Natural killer cell (primary cell): Measurements from ENCODE around the gene BNIPL. TPM values are rescaled to one million over a fixed set of nuclear protein-coding genes. Genes with fewer than 3 reads are reported as not detected.

Experiments used
- ATAC-seq, 3 donors: fragments of 150-1000 bp in 2 of 3; fragments of 200-7000 bp in 1 of 3; cut with Tn5 transposase; 1 replicate in 1 of 3; 2 replicates in 2 of 3; pipeline ENCODE4 v1.10.0; 2021; ENCODE audit warnings: mild to moderate bottlenecking in 2 of 3, moderate library complexity in 2 of 3
- DNase-seq, 2 donors: peaks; one replicate each; pipeline versions ENCODE4 v3.0.0 to v3.0.0-alpha.2; 2013 to 2021; ENCODE audit warnings: mixed read lengths in 1 of 2
- H3K27ac ChIP-seq: one replicate; pipeline ENCODE4 v1.5.1; 2013; ENCODE audit warnings: mild to moderate bottlenecking, low read length
- H3K27me3 ChIP-seq: one replicate; pipeline ENCODE4 v1.6.1; 2013; ENCODE audit warnings: low read length; ENCODE audit not compliant: control insufficient read depth, insufficient read depth
- H3K36me3 ChIP-seq: one replicate; pipeline ENCODE4 v1.6.1; 2013; ENCODE audit warnings: low read length; ENCODE audit not compliant: control insufficient read depth, insufficient read depth
- H3K4me1 ChIP-seq: one replicate; pipeline ENCODE4 v1.6.1; 2013; ENCODE audit warnings: low read length; ENCODE audit not compliant: control insufficient read depth, insufficient read depth
- H3K4me3 ChIP-seq: one replicate; pipeline ENCODE4 v1.5.1; 2013; ENCODE audit warnings: low read length
- H3K9me3 ChIP-seq: one replicate; pipeline ENCODE4 v1.6.1; 2013; ENCODE audit warnings: low read length; ENCODE audit not compliant: control insufficient read depth, insufficient read depth
- H3K27ac Mint-ChIP-seq, 2 donors: one replicate each; pipeline ENCODE4 v1.8.0; 2022; ENCODE audit warnings: mild to moderate bottlenecking in 2 of 2, mixed read lengths in 2 of 2, moderate library complexity in 1 of 2
- H3K27me3 Mint-ChIP-seq, 2 donors: one replicate each; pipeline ENCODE4 v1.8.0; 2022; ENCODE audit warnings: low read depth in 2 of 2, mixed read lengths in 2 of 2
- H3K36me3 Mint-ChIP-seq: one replicate; pipeline ENCODE4 v1.8.0; 2022; ENCODE audit warnings: mixed read lengths
- H3K4me1 Mint-ChIP-seq, 2 donors: one replicate each; pipeline ENCODE4 v1.8.0; 2022; ENCODE audit warnings: mixed read lengths in 2 of 2
- H3K4me3 Mint-ChIP-seq: one replicate; pipeline ENCODE4 v1.8.0; 2022; ENCODE audit warnings: mild to moderate bottlenecking, moderate library complexity, mixed read lengths
- H3K9me3 Mint-ChIP-seq, 2 donors: one replicate each; pipeline ENCODE4 v1.8.0; 2022; ENCODE audit warnings: mixed read lengths in 2 of 2
- CTCF ChIP-seq: fragments of 200-600 bp; IDR thresholded peaks from one replicate; pipeline ENCODE4 v1.8.0; 2022; ENCODE audit warnings: antibody characterized with exemption
- WGBS: methylation state at CpG from one replicate; pipeline ENCODE4 v1.1.7; 2013; ENCODE audit warnings: missing lambda C conversion rate; ENCODE audit not compliant: insufficient coverage; 5-methylcytosine and 5-hydroxymethylcytosine counted together
- intact Hi-C: fragments of 100-400 bp; cut with micrococcal nuclease; formaldehyde crosslinking; loops from one replicate; pipeline ENCODE4 v1.14.2; 2022
- total RNA-seq, 4 donors: library from RNA; stranded (reverse); fragments of 120-200 nt in 1 of 4; gene quantifications; one replicate each; pipeline versions ENCODE4 v1.2.3 to v1.2.4, GENCODE V29; 2013 to 2022

BNIPL gene
- total RNA-seq, 3 donors from 2014 or later (not counting 1 experiment from before 2014, with no cell fraction given): 0.28 to 0.39 (median 0.33) TPM

GRCh38 chr1:150997949-150998348 is 38.4 kb upstream of the BNIPL start:
- DNase-seq (no peak), ATAC-seq (no peak)
- no peaks in the 10 kb centered on the region for H3K36me3 Mint-ChIP-seq
- Histone ChIP-seq H3K27ac (no peak overlapping the region), H3K36me3 (peaks cover 12% of the 10 kb centered on the region), H3K4me1 (peaks cover 13% of the 10 kb centered on the region), H3K27me3 (no peaks in the 10 kb centered on the region), H3K9me3 (no peaks in the 10 kb centered on the region), H3K4me3 (no peak overlapping the region)
- H3K4me3 Mint-ChIP-seq: no peak overlapping the region
- H3K4me1 Mint-ChIP-seq: peaks cover 6 to 12% of the 10 kb centered on the region in 2 donors
- intact Hi-C loops: loop anchor here (2.0 to 5.0 kb wide), 2 partner anchors 19 to 741 kb away; partner anchors contain the start of gene CA14
- TF ChIP-seq CTCF: no peak
- H3K27me3 Mint-ChIP-seq: no peaks in the 10 kb centered on the region
- WGBS: 90% methylated on average over 4 of the region's 5 CpGs
- H3K9me3 Mint-ChIP-seq: no peaks in the 10 kb centered on the region
- no peak overlapping the region for H3K27ac Mint-ChIP-seq

GRCh38 chr1:150999051-150999674 is 37.2 kb upstream of the BNIPL start:
- DNase-seq (no peak), ATAC-seq (peak in 2 of 3 donors; percentile 59 to 77)
- WGBS: 36% methylated on average over 17 of the region's 17 CpGs
- Histone ChIP-seq H3K27ac (no peak overlapping the region), H3K4me1 (peaks cover 22% of the 10 kb centered on the region), H3K4me3 (no peak overlapping the region), H3K36me3 (peaks cover 12% of the 10 kb centered on the region), H3K9me3 (no peaks in the 10 kb centered on the region), H3K27me3 (no peaks in the 10 kb centered on the region)
- intact Hi-C loops: loop anchor here (5.0 kb wide), 1 partner anchor 742 kb away; the partner anchor contains the start of gene CA14
- H3K27me3 Mint-ChIP-seq: no peaks in the 10 kb centered on the region
- H3K9me3 Mint-ChIP-seq: no peaks in the 10 kb centered on the region
- no peaks in the 10 kb centered on the region for H3K36me3 Mint-ChIP-seq
- peak overlapping the region in 1 of 2 donors; percentile 38 for H3K27ac Mint-ChIP-seq
- no peak overlapping the region for H3K4me3 Mint-ChIP-seq
- no peak for TF ChIP-seq CTCF
- peaks cover 6 to 16% of the 10 kb centered on the region in 2 donors for H3K4me1 Mint-ChIP-seq

- TF ChIP-seq CTCF: no peak
- peaks cover 6 to 16% of the 10 kb centered on the region in 2 donors for H3K4me1 Mint-ChIP-seq
- no peaks in the 10 kb centered on the region for H3K27me3 Mint-ChIP-seq
- peaks cover 26% of the 10 kb centered on the region for H3K4me1 ChIP-seq
- H3K27ac ChIP-seq: no peak overlapping the region
- H3K36me3 Mint-ChIP-seq: no peaks in the 10 kb centered on the region
- 72% methylated on average over 2 of the region's 2 CpGs for WGBS
- ATAC-seq: no peak
- H3K9me3 ChIP-seq: no peaks in the 10 kb centered on the region
- H3K4me3 Mint-ChIP-seq: no peak overlapping the region
- intact Hi-C loops: loop anchor here (5.0 kb wide), 1 partner anchor 743 kb away; the partner anchor contains the start of gene CA14
- H3K4me3 ChIP-seq: no peak overlapping the region
- H3K27me3 ChIP-seq: no peaks in the 10 kb centered on the region
- peaks cover 12% of the 10 kb centered on the region for H3K36me3 ChIP-seq
- no peaks in the 10 kb centered on the region for H3K9me3 Mint-ChIP-seq
- H3K27ac Mint-ChIP-seq: no peak overlapping the region
- DNase-seq: no peak
Observed at GRCh38 chr1:150999926-151000325, 36.5 kb upstream of the BNIPL start.

GRCh38 chr1:151000408-151000807 is 36.0 kb upstream of the BNIPL start:
- no peak overlapping the region for H3K27ac Mint-ChIP-seq
- DNase-seq (no peak), ATAC-seq (no peak)
- Histone ChIP-seq H3K4me3 (no peak overlapping the region), H3K27me3 (no peaks in the 10 kb centered on the region), H3K9me3 (no peaks in the 10 kb centered on the region), H3K27ac (no peak overlapping the region), H3K36me3 (peaks cover 12% of the 10 kb centered on the region), H3K4me1 (peaks cover 31% of the 10 kb centered on the region)
- H3K27me3 Mint-ChIP-seq: no peaks in the 10 kb centered on the region
- no peak overlapping the region for H3K4me3 Mint-ChIP-seq
- H3K36me3 Mint-ChIP-seq: no peaks in the 10 kb centered on the region
- intact Hi-C loops: no loop called here
- 97% methylated on average over 3 of the region's 3 CpGs for WGBS
- TF ChIP-seq CTCF: no peak
- peaks cover 10 to 19% of the 10 kb centered on the region in 2 donors for H3K4me1 Mint-ChIP-seq
- no peaks in the 10 kb centered on the region for H3K9me3 Mint-ChIP-seq
